Mesothelial cell of epicardium (in vitro differentiated cells): ENCODE measurements around the gene SORCS3. TPM values are rescaled to one million over a fixed set of nuclear protein-coding genes. Genes with fewer than 3 reads are reported as not detected.

ENCODE experiments used
- DNase-seq, 2 experiments: peaks; one replicate each; pipeline ENCODE4 v3.0.0; 2021; ENCODE audit warnings: low spot score in 2 of 2; ENCODE audit not compliant: unreplicated experiment in 2 of 2
- H3K27ac Mint-ChIP-seq: 2 replicates; pipeline ENCODE4 v1.8.0; 2021; ENCODE audit warnings: mixed read lengths
- H3K27me3 Mint-ChIP-seq: 2 replicates; pipeline ENCODE4 v1.8.0; 2021; ENCODE audit warnings: low read depth, mixed read lengths
- H3K36me3 Mint-ChIP-seq: 2 replicates; pipeline ENCODE4 v1.8.0; 2021; ENCODE audit warnings: mixed read lengths
- H3K4me1 Mint-ChIP-seq: 2 replicates; pipeline ENCODE4 v1.8.0; 2021; ENCODE audit warnings: mixed read lengths
- H3K4me3 Mint-ChIP-seq: 2 replicates; pipeline ENCODE4 v1.8.0; 2021; ENCODE audit warnings: mild to moderate bottlenecking, moderate library complexity, mixed read lengths
- H3K9me3 Mint-ChIP-seq: 2 replicates; pipeline ENCODE4 v1.8.0; 2021; ENCODE audit warnings: mixed read lengths
- CTCF ChIP-seq: fragments of 200-600 bp; sonication (generic); IDR thresholded peaks from one replicate; pipeline ENCODE4 v1.5.0; 2021; ENCODE audit warnings: antibody characterized with exemption; ENCODE audit not compliant: unreplicated experiment
- total RNA-seq: library from RNA; stranded (reverse); gene quantifications from 3 replicates; pipeline ENCODE4 v1.2.1, GENCODE V29; 2021

SORCS3 gene
- total RNA-seq, 1 donor from 2014 or later: 0.04 TPM

GRCh38 chr10:105259201-105259600 lies 618.1 kb downstream of the SORCS3 start:
- Mint-ChIP-seq H3K27ac (no peak overlapping the region), H3K4me1 (no peaks in the 10 kb centered on the region), H3K36me3 (no peaks in the 10 kb centered on the region), H3K4me3 (no peak overlapping the region), H3K27me3 (peaks cover 36% of the 10 kb centered on the region), H3K9me3 (no peaks in the 10 kb centered on the region)
- no peak for DNase-seq
- TF ChIP-seq CTCF: no peak

- no peak for TF ChIP-seq CTCF
- no peak for DNase-seq
- no peaks in the 10 kb centered on the region for H3K36me3 Mint-ChIP-seq
Observed at GRCh38 chr10:105262666-105263065, 621.6 kb downstream of the SORCS3 start.

GRCh38 chr10:105266966-105267539 lies 626.0 kb downstream of the SORCS3 start:
- no peak for TF ChIP-seq CTCF
- no peak overlapping the region for H3K4me3 Mint-ChIP-seq

More at GRCh38 chr10:105262666-105263065, 621.6 kb downstream of the SORCS3 start:
- Mint-ChIP-seq H3K27ac (no peak overlapping the region), H3K4me1 (no peaks in the 10 kb centered on the region), H3K4me3 (no peak overlapping the region), H3K9me3 (no peaks in the 10 kb centered on the region), H3K27me3 (peaks cover 26% of the 10 kb centered on the region)

GRCh38 chr10:105268961-105269360 lies 627.9 kb downstream of the SORCS3 start:
- DNase-seq: no peak
- Mint-ChIP-seq H3K4me3 (no peak overlapping the region), H3K36me3 (no peaks in the 10 kb centered on the region)

More at GRCh38 chr10:105266966-105267539, 626.0 kb downstream of the SORCS3 start:
- H3K27ac Mint-ChIP-seq: no peak overlapping the region
- no peaks in the 10 kb centered on the region for H3K9me3 Mint-ChIP-seq
- H3K27me3 Mint-ChIP-seq: peaks cover 29% of the 10 kb centered on the region
- H3K36me3 Mint-ChIP-seq: no peaks in the 10 kb centered on the region
- no peaks in the 10 kb centered on the region for H3K4me1 Mint-ChIP-seq
- DNase-seq: no peak

GRCh38 chr10:105269689-105270088 lies 628.6 kb downstream of the SORCS3 start:
- no peaks in the 10 kb centered on the region for H3K4me1 Mint-ChIP-seq

More at GRCh38 chr10:105268961-105269360, 627.9 kb downstream of the SORCS3 start:
- Mint-ChIP-seq H3K9me3 (no peaks in the 10 kb centered on the region), H3K27me3 (peaks cover 29% of the 10 kb centered on the region), H3K27ac (no peak overlapping the region), H3K4me1 (no peaks in the 10 kb centered on the region)
- no peak for TF ChIP-seq CTCF

More at GRCh38 chr10:105269689-105270088, 628.6 kb downstream of the SORCS3 start:
- H3K27me3 Mint-ChIP-seq: peaks cover 33% of the 10 kb centered on the region
- no peak for DNase-seq
- TF ChIP-seq CTCF: no peak
- H3K27ac Mint-ChIP-seq: no peak overlapping the region
- H3K9me3 Mint-ChIP-seq: no peaks in the 10 kb centered on the region
- no peaks in the 10 kb centered on the region for H3K36me3 Mint-ChIP-seq
- H3K4me3 Mint-ChIP-seq: no peak overlapping the region
